GM13976 (cell line): ENCODE measurements around the gene CGRRF1.

Experiments used
- DNase-seq: peaks from one replicate; pipeline ENCODE4 v3.0.0; 2012; ENCODE audit warnings: low spot score
- in situ Hi-C: fragments of 300-500 bp; cut with MboI; formaldehyde crosslinking; loops from one replicate; pipeline ENCODE4 v1.12.0; 2022; ENCODE audit warnings: low sequenced_read_pairs, mixed read lengths, inconsistent platforms; ENCODE audit not compliant: unreplicated experiment
- TF ChIP-seq, protein P1 (sequence below): IDR thresholded peaks from 2 replicates; pipeline ENCODE4 v1.5.1; 2012; ENCODE audit warnings: borderline replicate concordance, mild to moderate bottlenecking; ENCODE audit not compliant: insufficient read depth; ENCODE audit errors: extremely low read depth, missing control alignments, control extremely low read depth

Gene CGRRF1, protein sequence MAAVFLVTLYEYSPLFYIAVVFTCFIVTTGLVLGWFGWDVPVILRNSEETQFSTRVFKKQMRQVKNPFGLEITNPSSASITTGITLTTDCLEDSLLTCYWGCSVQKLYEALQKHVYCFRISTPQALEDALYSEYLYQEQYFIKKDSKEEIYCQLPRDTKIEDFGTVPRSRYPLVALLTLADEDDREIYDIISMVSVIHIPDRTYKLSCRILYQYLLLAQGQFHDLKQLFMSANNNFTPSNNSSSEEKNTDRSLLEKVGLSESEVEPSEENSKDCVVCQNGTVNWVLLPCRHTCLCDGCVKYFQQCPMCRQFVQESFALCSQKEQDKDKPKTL

DNA sequence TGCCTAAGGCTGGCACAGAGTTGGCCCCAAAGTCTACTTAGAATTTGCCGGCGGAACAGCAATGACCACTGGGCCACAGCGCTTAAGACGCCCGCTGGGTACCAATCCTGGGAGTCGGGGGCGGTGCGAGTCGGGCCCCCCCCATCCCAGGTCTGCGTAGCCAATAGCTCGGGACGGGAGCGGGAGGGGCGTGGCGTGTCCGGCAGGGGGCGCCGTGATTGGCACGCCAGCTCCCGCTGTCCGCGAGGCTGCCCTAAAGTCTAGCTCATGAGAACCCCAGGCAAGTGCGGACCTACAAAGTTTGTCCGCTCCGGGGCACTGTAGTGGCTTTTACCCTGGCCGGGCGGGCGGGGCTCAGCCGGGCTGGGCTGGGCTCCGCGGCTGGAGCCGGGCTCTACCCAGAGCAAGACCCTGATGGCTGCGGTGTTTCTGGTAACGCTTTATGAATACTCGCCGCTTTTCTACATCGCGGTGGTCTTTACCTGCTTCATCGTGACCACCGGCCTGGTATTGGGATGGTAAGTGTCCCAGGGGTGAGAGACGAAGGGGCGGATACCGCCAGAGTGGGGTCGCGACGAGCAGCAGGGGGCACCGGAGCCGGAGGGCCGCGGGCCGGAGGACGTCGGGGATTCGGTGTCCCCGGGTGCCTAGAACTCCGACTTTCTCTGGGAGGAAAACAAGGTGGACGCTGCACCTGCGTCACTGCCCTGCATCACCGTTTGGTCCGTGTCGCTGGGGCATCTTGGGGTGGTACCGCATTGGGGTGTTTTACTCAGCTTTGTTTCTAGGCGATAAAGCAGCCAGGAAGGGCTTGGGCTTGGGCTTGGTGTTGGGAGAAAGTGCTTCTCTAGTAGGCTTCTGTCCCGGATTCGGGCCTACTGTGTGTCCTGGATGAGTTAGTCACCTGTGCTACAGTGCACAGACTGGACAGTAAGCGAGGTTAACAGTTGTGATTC lies at the start of gene CGRRF1:
TSS of gene CGRRF1 (plus strand) at position 361 of the 956 bp plus-strand sequence. CDS start at position 415, 54 bp downstream.
- in situ Hi-C loops = no loop called here
- TF ChIP-seq, protein P1, sequence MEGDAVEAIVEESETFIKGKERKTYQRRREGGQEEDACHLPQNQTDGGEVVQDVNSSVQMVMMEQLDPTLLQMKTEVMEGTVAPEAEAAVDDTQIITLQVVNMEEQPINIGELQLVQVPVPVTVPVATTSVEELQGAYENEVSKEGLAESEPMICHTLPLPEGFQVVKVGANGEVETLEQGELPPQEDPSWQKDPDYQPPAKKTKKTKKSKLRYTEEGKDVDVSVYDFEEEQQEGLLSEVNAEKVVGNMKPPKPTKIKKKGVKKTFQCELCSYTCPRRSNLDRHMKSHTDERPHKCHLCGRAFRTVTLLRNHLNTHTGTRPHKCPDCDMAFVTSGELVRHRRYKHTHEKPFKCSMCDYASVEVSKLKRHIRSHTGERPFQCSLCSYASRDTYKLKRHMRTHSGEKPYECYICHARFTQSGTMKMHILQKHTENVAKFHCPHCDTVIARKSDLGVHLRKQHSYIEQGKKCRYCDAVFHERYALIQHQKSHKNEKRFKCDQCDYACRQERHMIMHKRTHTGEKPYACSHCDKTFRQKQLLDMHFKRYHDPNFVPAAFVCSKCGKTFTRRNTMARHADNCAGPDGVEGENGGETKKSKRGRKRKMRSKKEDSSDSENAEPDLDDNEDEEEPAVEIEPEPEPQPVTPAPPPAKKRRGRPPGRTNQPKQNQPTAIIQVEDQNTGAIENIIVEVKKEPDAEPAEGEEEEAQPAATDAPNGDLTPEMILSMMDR = peak; percentile 53
- peak; percentile 99 for DNase-seq

DNA sequence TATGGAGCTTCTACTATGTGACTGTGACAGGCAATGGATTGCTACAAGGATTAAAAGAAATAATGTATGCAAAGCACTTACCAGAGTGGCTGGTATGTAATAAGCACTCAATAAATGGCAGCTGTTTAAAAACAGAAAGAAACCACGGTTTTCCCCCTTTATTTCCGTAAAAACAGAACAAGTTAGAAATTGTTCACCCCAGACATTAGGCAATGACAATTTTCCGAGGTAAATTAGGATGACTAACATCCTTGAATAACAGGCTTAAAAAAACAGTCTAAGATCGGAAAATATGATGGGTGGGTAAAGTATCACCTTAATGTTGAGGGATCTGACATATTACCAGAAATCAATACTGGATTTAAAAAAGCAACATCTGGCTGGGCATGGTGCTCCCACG lies 47.7 kb upstream of the CGRRF1 start:
- in situ Hi-C loops = no loop called here
- TF ChIP-seq, protein P1 = no peak

DNA sequence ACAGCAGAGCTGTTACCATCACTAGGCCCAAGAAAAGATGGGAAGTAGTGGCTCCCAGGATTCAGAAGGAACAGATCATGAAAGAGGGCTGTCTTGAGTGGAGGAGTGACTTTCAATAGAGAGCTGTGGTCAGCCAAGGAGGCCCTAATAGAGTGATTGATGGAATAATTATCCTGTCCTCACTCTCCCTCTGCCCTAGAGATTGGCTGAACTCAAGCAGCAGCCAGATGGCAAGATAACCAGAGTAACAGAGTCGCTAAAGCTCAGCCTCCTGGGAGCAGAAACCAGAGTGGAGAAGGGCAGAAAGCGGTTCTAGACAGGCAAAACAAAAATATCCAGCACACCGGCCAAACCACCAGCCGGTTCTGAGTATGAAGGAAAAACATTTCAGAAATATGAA lies 44.1 kb upstream of the CGRRF1 start:
- TF ChIP-seq, protein P1 = no peak
- in situ Hi-C loops = no loop called here
- DNase-seq = no peak

More for the DNA sequence above, 47.7 kb upstream of the CGRRF1 start:
- DNase-seq = no peak

DNA sequence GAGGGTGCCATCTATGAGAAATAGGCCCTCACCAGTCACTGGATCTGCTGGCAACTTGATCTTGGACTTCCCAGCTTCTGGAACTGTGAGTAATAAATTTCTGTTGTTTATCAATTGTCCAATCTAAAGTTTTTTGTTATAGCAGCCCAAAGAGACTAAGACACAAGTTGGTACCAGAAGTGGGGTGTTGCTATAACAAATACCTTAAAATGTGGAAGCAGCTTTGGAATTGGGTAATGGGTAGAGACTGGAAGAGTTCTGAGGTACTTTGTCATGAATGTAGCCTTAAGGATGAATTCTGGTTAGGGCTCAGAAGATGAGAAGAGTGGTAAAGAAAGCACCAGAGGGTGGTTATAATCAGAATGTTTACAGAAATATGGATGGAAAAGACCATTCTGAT lies 42.4 kb upstream of the CGRRF1 start:
- no peak for DNase-seq
- TF ChIP-seq, protein P1 = no peak
- in situ Hi-C loops = no loop called here

DNA sequence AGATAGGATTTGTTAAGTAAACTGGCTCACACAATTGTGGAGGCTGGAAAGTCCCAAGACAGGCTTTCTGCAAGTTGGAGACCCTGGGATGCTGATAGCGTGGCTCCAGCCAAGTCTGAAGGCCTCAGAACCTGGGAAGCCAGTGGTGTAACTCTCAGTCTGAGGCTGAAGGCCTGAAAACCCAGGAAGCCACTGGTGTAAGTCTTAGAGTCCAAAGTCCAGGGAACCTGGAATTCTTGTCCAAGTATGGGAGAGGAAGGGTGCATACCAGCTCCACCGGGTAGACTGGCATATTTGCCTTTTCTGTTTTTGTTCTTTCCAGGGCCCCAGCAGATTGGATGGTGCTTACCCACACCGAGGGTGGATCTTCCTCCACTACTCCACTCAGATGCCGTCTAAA lies 39.0 kb upstream of the CGRRF1 start:
- DNase-seq = no peak
- TF ChIP-seq, protein P1 = no peak
- in situ Hi-C loops = no loop called here

DNA sequence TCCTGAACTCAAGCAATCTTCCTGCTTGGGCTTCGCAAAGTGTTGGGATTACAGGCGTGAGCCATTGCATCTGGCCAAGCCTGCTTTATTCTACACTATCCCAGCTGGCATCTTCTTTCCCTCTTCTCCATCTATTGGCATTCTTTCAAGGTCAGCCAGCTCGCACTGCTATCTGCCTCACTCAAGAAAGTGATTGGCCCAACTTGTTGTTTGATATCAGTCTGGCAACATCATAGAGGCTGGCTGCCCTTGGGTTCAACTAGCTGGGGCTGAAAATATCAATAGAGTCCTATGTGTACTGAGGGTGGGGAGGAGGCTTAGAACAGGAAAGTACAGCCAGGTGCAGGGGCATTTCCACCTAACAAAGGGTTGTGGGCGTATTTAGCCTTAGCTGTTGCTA lies 38.1 kb upstream of the CGRRF1 start:
- TF ChIP-seq, protein P1 = no peak
- in situ Hi-C loops = no loop called here
- DNase-seq = no peak
